Measurements from ENCODE around the gene CARD19. TPM values are rescaled to one million over a fixed set of nuclear protein-coding genes. Genes with fewer than 3 reads are reported as not detected.

The CARD19 gene
- polyA plus RNA-seq, 1 experiment: 25.2 TPM

DNA sequence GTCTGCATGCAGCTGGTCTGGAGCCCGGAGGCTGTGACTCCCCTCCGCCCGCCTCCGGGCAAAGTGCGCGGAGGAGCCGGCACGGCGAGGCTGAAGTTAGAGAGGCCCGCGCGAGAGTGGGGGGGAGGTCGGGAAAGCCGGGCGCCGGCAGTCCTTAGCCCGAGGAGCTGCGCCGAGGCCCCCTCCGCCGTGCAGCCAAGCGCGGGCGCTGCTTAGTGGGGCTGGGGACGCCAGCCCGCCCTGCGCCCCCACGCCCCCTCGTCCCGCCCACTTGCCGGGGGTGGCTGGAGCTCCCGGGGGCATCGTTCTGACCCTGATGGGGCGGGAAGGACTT lies 37.6 kb downstream of the CARD19 start:
- Histone ChIP-seq H3K27ac (ENCODE audit: low read depth, low read length) (peak overlapping the region; percentile 96), H3K27me3 (ENCODE audit: control insufficient read depth, insufficient read depth, low read length) (no peaks in the 10 kb centered on the region), H3K4me3 (ENCODE audit: low read depth, low read length) (peak overlapping the region; percentile 77), H3K9me3 (ENCODE audit: control insufficient read depth, insufficient read depth, low read length) (peaks cover 5% of the 10 kb centered on the region)
- DNase-seq (ENCODE audit: low read depth, low spot score): peak; percentile 66
- ChIA-PET POLR2A (interaction anchor here (0.6 to 1.6 kb wide), 7 partner anchors 11 to 194 kb away, joined by 3 to 24 read pairs (median 4); partner anchors contain the start of gene CARD19), CTCF (interaction anchor here (1.4 kb wide), 1 partner anchor 14 kb away, joined by 7 read pairs; no protein-coding TSS in a partner anchor)
- TF ChIP-seq, protein P1, sequence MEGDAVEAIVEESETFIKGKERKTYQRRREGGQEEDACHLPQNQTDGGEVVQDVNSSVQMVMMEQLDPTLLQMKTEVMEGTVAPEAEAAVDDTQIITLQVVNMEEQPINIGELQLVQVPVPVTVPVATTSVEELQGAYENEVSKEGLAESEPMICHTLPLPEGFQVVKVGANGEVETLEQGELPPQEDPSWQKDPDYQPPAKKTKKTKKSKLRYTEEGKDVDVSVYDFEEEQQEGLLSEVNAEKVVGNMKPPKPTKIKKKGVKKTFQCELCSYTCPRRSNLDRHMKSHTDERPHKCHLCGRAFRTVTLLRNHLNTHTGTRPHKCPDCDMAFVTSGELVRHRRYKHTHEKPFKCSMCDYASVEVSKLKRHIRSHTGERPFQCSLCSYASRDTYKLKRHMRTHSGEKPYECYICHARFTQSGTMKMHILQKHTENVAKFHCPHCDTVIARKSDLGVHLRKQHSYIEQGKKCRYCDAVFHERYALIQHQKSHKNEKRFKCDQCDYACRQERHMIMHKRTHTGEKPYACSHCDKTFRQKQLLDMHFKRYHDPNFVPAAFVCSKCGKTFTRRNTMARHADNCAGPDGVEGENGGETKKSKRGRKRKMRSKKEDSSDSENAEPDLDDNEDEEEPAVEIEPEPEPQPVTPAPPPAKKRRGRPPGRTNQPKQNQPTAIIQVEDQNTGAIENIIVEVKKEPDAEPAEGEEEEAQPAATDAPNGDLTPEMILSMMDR (IDR thresholded peaks at IDR 0.05; ENCODE audit: low read depth, low read length): no peak

DNA sequence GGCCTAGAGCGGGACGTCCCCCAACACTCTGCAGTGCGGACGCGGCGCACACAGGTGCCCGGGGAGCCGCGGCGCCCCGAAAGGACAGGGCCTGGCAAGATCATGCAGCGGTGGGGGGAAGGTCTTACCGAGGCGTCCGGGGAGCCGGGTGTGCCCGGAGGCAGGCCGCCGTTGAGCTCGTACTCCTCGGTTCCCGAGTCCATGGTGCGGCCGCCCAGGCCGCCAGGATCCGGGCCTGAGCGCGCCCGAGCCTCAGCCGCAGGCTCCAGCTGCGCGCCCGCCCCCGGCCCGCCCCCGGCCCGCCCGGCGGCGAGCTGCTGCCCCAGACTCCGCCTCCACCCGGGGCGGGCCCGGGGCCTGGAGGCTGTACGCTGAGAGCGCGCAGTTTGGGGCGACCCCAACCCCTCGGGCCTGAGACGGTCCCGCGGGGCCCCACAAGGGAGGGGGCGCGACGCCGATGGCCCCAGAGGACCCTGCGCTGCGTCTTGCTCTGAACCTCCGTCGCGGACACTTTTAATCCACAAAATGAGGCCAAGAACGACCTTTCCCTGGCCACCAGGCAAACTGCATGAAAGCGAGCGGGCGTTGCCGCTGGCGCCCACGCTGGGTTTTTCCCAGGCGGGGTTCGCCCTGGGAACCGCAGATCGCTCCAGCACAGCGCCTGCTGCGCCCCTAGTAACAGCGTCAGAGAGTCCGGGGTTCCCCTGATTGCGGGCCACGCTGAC lies 38.2 kb downstream of the CARD19 start, which contains the start of gene NINJ1:
Gene NINJ1 (minus strand): TSS at position 237 of the 725 bp plus-strand sequence. CDS start 34 bp downstream, at position 203.
- TF ChIP-seq, protein P1 (IDR thresholded peaks at IDR 0.05; ENCODE audit: low read depth, low read length): no peak
- H3K27ac ChIP-seq (ENCODE audit: low read depth, low read length): peak within 1 kb of the TSS; percentile 96
- no peaks in the 10 kb centered on the region for H3K27me3 ChIP-seq (ENCODE audit: control insufficient read depth, insufficient read depth, low read length)
- ChIA-PET POLR2A (interaction anchor here (0.6 to 1.6 kb wide), 7 partner anchors 10 to 194 kb away, joined by 3 to 24 read pairs (median 4); partner anchors contain the start of gene CARD19), CTCF (interaction anchor here (1.4 kb wide), 1 partner anchor 14 kb away, joined by 7 read pairs; no protein-coding TSS in a partner anchor)
- peaks cover 6% of the 10 kb centered on the region for H3K9me3 ChIP-seq (ENCODE audit: control insufficient read depth, insufficient read depth, low read length)
- no peak for DNase-seq (ENCODE audit: low read depth, low spot score)
- peak within 1 kb of the TSS; percentile 77 for H3K4me3 ChIP-seq (ENCODE audit: low read depth, low read length)

DNA sequence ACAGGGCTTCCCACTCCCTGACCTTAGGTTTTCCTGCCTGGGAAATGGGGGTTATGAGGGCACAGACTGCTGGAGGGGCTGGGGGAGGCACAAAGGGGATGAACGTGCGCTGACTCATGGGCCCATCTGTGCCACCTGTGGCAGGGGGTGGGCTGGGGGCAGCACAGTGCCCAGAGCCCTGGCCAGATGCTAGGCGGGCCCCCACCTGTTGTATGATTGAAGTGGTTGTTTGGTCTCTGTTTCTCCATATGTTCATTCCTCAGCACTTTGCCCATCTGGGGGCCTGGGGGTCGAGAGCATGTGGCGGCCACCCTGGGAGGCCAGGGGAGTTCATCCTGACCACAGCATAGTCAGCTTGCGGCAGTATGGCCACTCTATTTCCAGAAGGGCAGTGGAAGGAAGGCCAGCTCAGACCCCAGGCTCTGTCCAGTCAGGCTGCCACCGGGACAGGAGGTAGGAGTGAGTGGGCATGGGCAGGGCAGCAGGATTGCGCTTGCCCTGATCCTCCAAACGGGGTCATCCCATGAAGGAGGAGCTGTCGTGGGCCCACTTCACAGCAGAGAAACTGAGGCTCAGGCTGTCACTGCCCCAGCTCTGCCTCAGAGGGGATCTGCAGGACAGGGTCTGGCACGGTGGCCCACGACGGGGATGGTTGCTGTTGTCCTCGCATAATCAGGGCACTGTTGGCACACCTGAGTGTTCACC lies 38.9 kb downstream of the CARD19 start:
- no peak for DNase-seq (ENCODE audit: low read depth, low spot score)
- CTCF ChIA-PET: interaction anchor here (1.1 to 1.4 kb wide), 2 partner anchors 15 to 171 kb away, joined by 3 to 7 read pairs; no protein-coding TSS in a partner anchor
- Histone ChIP-seq H3K27ac (ENCODE audit: low read depth, low read length) (peak overlapping the region; percentile 87), H3K4me3 (ENCODE audit: low read depth, low read length) (peak overlapping the region; percentile 77), H3K27me3 (ENCODE audit: control insufficient read depth, insufficient read depth, low read length) (no peaks in the 10 kb centered on the region), H3K9me3 (ENCODE audit: control insufficient read depth, insufficient read depth, low read length) (peaks cover 6% of the 10 kb centered on the region)
- TF ChIP-seq, protein P1 (IDR thresholded peaks at IDR 0.05; ENCODE audit: low read depth, low read length): no peak
- POLR2A ChIA-PET: interaction anchor here (1.2 to 1.6 kb wide), 2 partner anchors 15 to 19 kb away, joined by 5 to 24 read pairs; no protein-coding TSS in a partner anchor

DNA sequence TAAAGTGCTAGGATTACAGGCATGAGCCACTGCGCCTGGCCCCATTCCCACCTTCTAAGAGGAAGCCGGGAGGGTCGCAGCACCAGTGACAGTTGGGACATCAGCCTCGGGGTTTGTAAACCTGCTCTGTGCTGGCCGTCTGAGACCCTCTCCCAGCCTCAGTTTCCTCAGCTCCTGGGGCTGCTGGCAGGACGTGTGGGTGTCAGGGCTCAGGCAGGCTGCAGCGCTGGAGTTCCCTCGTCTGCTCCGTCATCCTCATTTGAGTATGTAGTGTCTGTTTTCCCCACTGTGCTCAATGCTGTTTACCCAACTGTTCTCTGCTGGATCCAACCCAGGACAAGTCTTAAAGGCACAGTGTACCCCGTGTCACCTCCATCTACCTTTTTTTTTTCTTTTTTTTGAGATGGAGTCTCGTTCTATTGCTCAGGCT lies 40.0 kb downstream of the CARD19 start:
- H3K9me3 ChIP-seq (ENCODE audit: control insufficient read depth, insufficient read depth, low read length): peaks cover 6% of the 10 kb centered on the region
- peak overlapping the region; percentile 27 for H3K4me3 ChIP-seq (ENCODE audit: low read depth, low read length)
- no peaks in the 10 kb centered on the region for H3K27me3 ChIP-seq (ENCODE audit: control insufficient read depth, insufficient read depth, low read length)
- TF ChIP-seq, protein P1 (IDR thresholded peaks at IDR 0.05; ENCODE audit: low read depth, low read length): no peak
- H3K27ac ChIP-seq (ENCODE audit: low read depth, low read length): peak overlapping the region; percentile 39
- no peak for DNase-seq (ENCODE audit: low read depth, low spot score)
- ChIA-PET CTCF (interaction anchor here (1.1 kb wide), 1 partner anchor 169 kb away, joined by 3 read pairs; no protein-coding TSS in a partner anchor), POLR2A (interaction anchor here (0.7 kb wide), 1 partner anchor 131 kb away, joined by 3 read pairs; no protein-coding TSS in a partner anchor)
